GM12875 (cell line): ENCODE measurements around the gene METTL9.

Experiments
- H3K4me3 ChIP-seq: one replicate; pipeline ENCODE4 v1.5.1; 2011; ENCODE audit warnings: low read depth, low read length, control low read depth
- CTCF ChIP-seq: IDR thresholded peaks from 2 replicates; pipeline ENCODE4 v1.5.1; 2011; ENCODE audit warnings: low read depth, mild to moderate bottlenecking, control low read depth, inconsistent platforms, low read length, moderate library complexity, borderline replicate concordance; ENCODE audit not compliant: insufficient read depth

The METTL9 gene

GRCh38 chr16:21650521-21650920 lies 51.1 kb downstream of the METTL9 start:
- no peak for TF ChIP-seq CTCF
- H3K4me3 ChIP-seq = no peak overlapping the region

DNA sequence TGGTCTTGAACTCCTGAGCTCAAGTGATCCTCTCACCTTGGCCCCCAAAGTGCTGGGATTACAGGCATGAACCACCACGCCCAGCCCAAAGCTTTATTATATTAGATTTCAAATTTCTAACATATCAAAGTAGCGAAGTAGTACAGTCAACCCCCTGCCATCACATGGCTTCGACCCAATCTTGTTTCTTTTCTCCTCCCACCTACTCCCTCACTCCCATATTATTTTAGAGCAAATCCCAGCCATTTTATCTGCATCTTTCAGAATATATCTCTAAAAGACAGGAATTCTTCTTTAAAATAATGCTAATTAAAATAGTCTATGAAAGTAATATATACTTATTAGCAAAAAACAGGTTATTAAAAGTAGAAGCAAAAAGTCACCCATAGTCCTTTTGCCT lies 52.1 kb downstream of the METTL9 start:
- no peak for TF ChIP-seq CTCF
- H3K4me3 ChIP-seq = no peak overlapping the region

GRCh38 chr16:21652453-21652852 lies 53.1 kb downstream of the METTL9 start, which contains the start of gene IGSF6:
Gene IGSF6 (minus strand): TSS chr16:21652608. CDS start chr16:21652598, 10 bp downstream.
- no peak within 1 kb of the TSS for H3K4me3 ChIP-seq
- no peak for TF ChIP-seq CTCF

DNA sequence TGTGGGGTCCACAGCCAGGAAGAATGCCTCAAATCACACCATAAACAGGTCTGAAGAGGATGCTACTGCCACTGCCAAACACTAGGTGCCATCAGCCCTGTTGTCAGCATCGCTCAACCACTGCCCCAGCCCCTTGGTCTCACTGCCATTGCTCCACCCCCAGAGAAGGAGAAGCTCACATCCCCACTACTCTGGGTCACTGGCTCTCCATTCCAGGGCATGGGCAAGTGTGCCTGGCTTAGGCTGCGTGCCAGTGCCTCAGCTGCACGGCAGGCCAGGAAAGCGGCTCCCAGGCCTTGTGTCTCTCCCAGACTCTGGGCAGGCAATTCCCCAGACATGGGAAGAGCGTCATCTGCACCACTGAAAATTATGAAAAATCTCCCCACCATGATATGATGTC lies 54.2 kb downstream of the METTL9 start:
- TF ChIP-seq CTCF = no peak
- H3K4me3 ChIP-seq = no peak overlapping the region

DNA sequence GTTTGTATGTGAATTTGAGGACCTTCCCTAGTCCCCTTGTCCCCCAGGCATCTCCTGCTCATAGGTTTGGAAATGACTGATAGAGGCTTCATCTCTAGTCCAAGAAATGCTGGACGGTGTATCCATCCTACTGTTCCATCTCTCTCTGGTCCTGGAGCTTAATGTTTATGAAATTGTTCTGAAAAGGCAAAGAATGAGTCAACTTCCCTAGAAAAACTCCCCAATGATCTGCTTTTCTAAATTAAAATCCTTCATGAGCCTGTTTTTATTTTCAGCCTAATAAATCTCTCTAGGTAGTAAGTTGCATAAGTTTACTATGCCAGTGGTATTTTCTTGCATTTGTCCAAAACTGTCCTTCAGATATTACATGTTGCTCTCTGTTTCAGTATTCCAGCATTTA lies 55.1 kb downstream of the METTL9 start:
- no peak overlapping the region for H3K4me3 ChIP-seq
- no peak for TF ChIP-seq CTCF

DNA sequence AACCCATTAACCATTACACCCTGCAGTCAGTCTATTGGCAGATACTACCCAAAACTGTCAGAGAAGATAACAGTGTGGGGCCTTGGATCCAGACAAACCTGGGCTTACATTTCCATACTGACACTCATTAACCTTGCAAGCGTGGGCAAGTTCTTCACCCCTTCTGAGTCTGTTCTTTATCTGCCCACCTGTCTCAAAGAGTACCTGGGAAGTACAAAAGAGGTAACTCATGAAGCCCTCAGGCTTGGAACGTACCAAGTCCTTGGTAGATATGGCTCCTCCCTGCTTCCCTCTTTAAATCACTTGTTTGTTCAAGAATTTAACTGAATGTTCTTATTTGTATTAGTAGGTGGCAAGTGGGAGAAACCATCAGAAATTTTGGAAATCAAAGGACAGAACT lies 55.5 kb downstream of the METTL9 start:
- no peak overlapping the region for H3K4me3 ChIP-seq
- no peak for TF ChIP-seq CTCF

DNA sequence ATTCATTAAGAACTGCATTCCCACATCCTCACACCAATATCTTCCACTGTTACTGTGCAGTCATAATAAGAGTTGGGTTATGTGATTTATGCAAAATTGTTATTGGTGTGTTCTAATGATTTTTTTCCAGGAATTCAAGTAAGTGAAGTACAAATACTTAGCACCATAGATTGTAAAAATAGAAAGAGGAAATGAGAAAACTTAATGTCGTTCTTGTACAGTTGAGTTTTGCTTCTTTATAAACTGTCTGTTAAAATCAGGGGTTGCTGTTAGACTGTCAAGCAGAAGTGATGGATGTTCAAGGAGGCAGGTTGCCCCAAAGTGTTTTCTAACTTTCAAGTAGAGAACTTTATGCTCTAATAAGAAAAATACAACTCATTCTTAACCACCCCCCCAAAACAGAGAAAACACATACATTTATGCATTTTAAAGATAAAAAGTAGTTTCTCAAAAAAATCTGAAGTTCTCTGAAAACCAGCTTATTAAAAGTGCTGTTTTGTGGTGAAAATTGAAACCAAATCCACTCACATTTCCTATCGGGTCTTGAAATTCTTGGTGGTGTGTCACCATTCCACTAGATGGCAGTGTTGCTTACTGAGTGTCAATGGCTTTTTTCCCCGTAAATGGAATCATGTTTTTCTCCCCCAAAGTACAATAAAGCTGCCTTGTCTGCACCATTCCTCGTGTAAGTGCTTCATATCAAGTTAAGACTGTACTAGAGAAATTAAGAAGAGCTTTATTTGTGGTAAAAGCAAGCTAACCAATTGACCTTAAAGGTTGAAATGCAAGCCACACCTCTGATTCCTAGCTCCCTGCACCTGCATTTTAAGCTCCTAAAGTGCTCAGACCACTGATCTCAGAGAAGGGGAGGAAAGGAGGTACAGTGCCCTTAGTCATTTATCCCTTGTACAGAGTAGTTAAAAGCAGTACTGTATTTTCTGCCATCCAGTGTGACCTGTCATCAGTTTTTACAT lies 57.7 kb downstream of the METTL9 start:
- TF ChIP-seq CTCF = peak; percentile 69

More for the DNA sequence above, 57.7 kb downstream of the METTL9 start:
- no peak overlapping the region for H3K4me3 ChIP-seq
